Calu3 (cell line): ENCODE data around the gene NINL. TPM values are rescaled to one million over a fixed set of nuclear protein-coding genes. Genes with fewer than 3 reads are reported as not detected.
"Not testable (repeated sequence)": the region's sequence is repeated elsewhere in the genome, so short reads cannot be mapped to it uniquely, and the experiment has no call there.

Experiments
- BruUV-seq: library from RNA; stranded (reverse); fragments of 400-500 nt; replicated peaks from 2 replicates; lab custom pipeline; 2021; lab: Mats Ljungman, UMichigan
- CTCF ChIA-PET: fragments of 300-600 bp; sonication (Branson Sonifier 250); formaldehyde crosslinking; loops from one replicate; lab custom pipeline; 2022; ENCODE audit warnings: antibody characterized with exemption; lab: Charles Lee
- DNase-seq: peaks from one replicate; pipeline ENCODE4 v3.0.0; 2022
- H3K27ac Mint-ChIP-seq: one replicate; pipeline ENCODE4 v1.8.0; 2022; ENCODE audit warnings: mixed read lengths; ENCODE audit not compliant: unreplicated experiment
- H3K27me3 Mint-ChIP-seq: one replicate; pipeline ENCODE4 v1.8.0; 2022; ENCODE audit warnings: mixed read lengths; ENCODE audit not compliant: unreplicated experiment
- H3K36me3 Mint-ChIP-seq: one replicate; pipeline ENCODE4 v1.8.0; 2022; ENCODE audit warnings: mild to moderate bottlenecking, moderate library complexity, mixed read lengths; ENCODE audit not compliant: insufficient read depth, unreplicated experiment
- H3K4me1 Mint-ChIP-seq: one replicate; pipeline ENCODE4 v1.8.0; 2022; ENCODE audit warnings: mild to moderate bottlenecking, low read depth, mixed read lengths; ENCODE audit not compliant: unreplicated experiment
- H3K4me3 Mint-ChIP-seq: one replicate; pipeline ENCODE4 v1.8.0; 2022; ENCODE audit warnings: mild to moderate bottlenecking, low read depth, moderate library complexity, mixed read lengths; ENCODE audit not compliant: unreplicated experiment
- H3K9me3 Mint-ChIP-seq: one replicate; pipeline ENCODE4 v1.8.0; 2022; ENCODE audit warnings: low read depth, mixed read lengths; ENCODE audit not compliant: unreplicated experiment
- CTCF ChIP-seq: fragments of 200-600 bp; IDR thresholded peaks from one replicate; pipeline ENCODE4 v1.8.0; 2022; ENCODE audit warnings: antibody characterized with exemption; ENCODE audit not compliant: unreplicated experiment
- intact Hi-C: fragments of 100-400 bp; cut with micrococcal nuclease; formaldehyde crosslinking; loops from one replicate; pipeline ENCODE4 v1.10.0; 2022; ENCODE audit not compliant: unreplicated experiment
- total RNA-seq: library from RNA; stranded (reverse); gene quantifications from 2 replicates; pipeline ENCODE4 v1.2.3, GENCODE V29; 2022

Gene NINL
- total RNA-seq, 1 experiment from 2014 or later: 9.1 TPM

GRCh38 chr20:25552977-25553376, 32.4 kb downstream of the NINL start:
- intact Hi-C loops: no loop called here
- no peaks in the 10 kb centered on the region for H3K27me3 Mint-ChIP-seq
- peaks cover 19% of the 10 kb centered on the region for H3K4me1 Mint-ChIP-seq
- H3K4me3 Mint-ChIP-seq: no peak overlapping the region
- no peak for TF ChIP-seq CTCF
- no peak for DNase-seq
- H3K36me3 Mint-ChIP-seq: peaks cover 4% of the 10 kb centered on the region
- H3K27ac Mint-ChIP-seq: no peak overlapping the region
- CTCF ChIA-PET: interaction anchor here (0.6 kb wide), 1 partner anchor 132 kb away, joined by 4 read pairs; no protein-coding TSS in a partner anchor
- H3K9me3 Mint-ChIP-seq: no peaks in the 10 kb centered on the region
- no TSS peak for BruUV-seq

DNA sequence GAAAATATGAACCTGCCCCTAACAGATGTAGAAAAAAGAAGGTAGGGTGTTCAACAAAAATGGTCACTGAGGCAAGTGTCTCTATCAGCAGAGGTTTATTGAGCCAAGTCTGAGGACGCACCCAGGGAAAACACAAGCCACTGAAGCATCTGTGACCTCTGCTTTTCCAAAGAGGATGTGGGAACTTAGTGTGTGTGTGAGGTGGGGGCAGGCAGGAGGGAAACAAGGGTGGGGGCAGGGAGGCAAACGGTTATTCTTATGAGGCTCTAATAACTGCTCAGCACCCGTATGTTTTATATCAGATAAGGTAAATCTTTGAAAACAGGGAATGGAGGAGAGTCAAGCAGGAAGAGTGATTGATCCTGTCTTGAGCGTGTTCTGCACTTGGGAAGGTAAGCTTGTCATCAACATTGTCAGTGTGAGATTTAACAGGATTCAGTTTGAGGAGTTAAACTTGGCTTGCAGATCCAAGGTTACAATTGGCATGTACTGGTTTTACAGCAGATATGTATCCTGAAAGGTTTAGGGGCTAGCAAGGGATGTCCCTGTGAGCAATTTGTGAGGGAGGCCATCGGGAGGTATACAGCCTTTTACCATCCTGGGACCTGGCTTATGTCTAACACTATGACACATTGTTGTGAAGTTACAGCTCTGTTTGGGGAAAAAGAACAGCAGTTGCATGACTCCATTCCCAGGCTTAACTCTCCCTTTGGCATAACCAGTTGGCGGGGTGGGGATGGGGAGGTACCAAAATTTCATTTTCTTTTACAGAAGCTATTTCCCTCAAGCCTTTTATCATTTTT, 33.7 kb downstream of the NINL start:
- BruUV-seq: no TSS peak
- CTCF ChIA-PET: no interaction called here
- TF ChIP-seq CTCF: no peak
- intact Hi-C loops: no loop called here
- DNase-seq: no peak
- H3K4me1 Mint-ChIP-seq: peaks cover 19% of the 10 kb centered on the region
- H3K27ac Mint-ChIP-seq: no peak overlapping the region
- H3K4me3 Mint-ChIP-seq: no peak overlapping the region
- peaks cover 4% of the 10 kb centered on the region for H3K36me3 Mint-ChIP-seq
- H3K9me3 Mint-ChIP-seq: no peaks in the 10 kb centered on the region
- no peaks in the 10 kb centered on the region for H3K27me3 Mint-ChIP-seq

DNA sequence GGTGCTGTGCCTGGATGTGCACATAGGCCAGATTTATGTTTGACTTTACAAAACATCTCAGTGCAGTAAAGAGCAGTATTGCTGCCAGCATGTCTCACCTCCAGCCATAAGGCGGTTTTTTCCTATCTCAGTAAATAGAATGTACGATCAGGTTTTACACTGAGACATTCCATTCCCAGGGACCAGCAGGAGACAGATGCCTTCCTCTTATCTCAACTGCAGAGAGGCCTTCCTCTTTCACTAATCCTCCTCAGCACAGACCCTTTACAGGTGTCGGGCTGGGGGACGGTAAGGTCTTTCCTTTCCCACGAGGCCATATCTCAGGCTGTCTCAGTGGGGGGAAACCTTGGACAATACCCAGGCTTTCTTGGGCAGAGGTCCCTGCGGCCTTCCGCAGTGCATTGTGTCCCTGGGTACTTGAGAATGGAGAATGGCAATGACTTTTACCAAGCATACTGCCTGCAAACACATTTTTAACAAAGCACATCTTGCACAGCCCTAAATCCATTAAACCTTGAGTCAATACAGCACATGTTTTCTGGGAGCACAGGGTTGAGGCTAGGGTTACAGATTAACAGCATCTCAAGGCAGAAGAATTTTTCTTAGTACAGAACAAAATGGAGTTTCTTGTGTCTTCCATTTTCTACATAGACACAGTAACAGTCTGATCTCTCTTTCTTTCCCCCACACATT, 34.5 kb downstream of the NINL start:
- H3K36me3 Mint-ChIP-seq, CTCF ChIA-PET, H3K27me3 Mint-ChIP-seq, DNase-seq, H3K4me3 Mint-ChIP-seq, H3K9me3 Mint-ChIP-seq, H3K27ac Mint-ChIP-seq, BruUV-seq, intact Hi-C loops: not testable (repeated sequence)
- H3K4me1 Mint-ChIP-seq: peaks cover 19% of the 10 kb centered on the region

- H3K27ac Mint-ChIP-seq: no peak overlapping the region
- no peak overlapping the region for H3K4me3 Mint-ChIP-seq
- DNase-seq: no peak
- H3K27me3 Mint-ChIP-seq: no peaks in the 10 kb centered on the region
- CTCF ChIA-PET: no interaction called here
- peaks cover 4% of the 10 kb centered on the region for H3K36me3 Mint-ChIP-seq
- H3K4me1 Mint-ChIP-seq: peaks cover 19% of the 10 kb centered on the region
- intact Hi-C loops: no loop called here
- BruUV-seq: no TSS peak
- no peaks in the 10 kb centered on the region for H3K9me3 Mint-ChIP-seq
- no peak for TF ChIP-seq CTCF
These were observed 35.4 kb downstream of the NINL start for GRCh38 chr20:25549843-25550477.
